Colonic mucosa (tissue), 4 donors: ENCODE data around the gene ADAT1. TPM values are rescaled to one million over a fixed set of nuclear protein-coding genes. Genes with fewer than 3 reads are reported as not detected.

ENCODE experiments used
- DNase-seq: peaks from one replicate; pipeline ENCODE4 v3.0.0-alpha.2; 2020
- H3K27ac ChIP-seq: fragments of 200-600 bp; one replicate; pipeline ENCODE4 v1.8.0; 2021
- H3K27me3 ChIP-seq: fragments of 200-600 bp; one replicate; pipeline ENCODE4 v1.8.0; 2021
- H3K36me3 ChIP-seq: fragments of 200-600 bp; one replicate; pipeline ENCODE4 v1.8.0; 2021
- H3K4me1 ChIP-seq: fragments of 200-600 bp; one replicate; pipeline ENCODE4 v1.8.0; 2021; ENCODE audit warnings: mild to moderate bottlenecking
- H3K4me3 ChIP-seq: fragments of 200-600 bp; one replicate; pipeline ENCODE4 v1.8.0; 2021
- H3K9ac ChIP-seq, 2 donors: one replicate each; pipeline ENCODE4 v1.7.0; 2013; ENCODE audit warnings: control low read depth in 2 of 2, low read depth in 2 of 2, low read length in 2 of 2
- H3K9me3 ChIP-seq: fragments of 200-600 bp; one replicate; pipeline ENCODE4 v1.8.0; 2021
- intact Hi-C: fragments of 100-400 bp; cut with DNase I; formaldehyde crosslinking; loops from one replicate; pipeline ENCODE4 v1.14.1; 2022
- total RNA-seq, 2 donors: library from RNA; stranded (reverse); fragmentation: NEBNext Ultra II Directional in 1 of 2; extraction: Animal tissue kit (Norgen Biotek cat#: 25700) in 1 of 2; gene quantifications; one replicate each; pipeline ENCODE4 v1.2.1, GENCODE V29; 2021
- TF ChIP-seq, protein P1 (sequence below): fragments of 200-600 bp; IDR thresholded peaks from one replicate; pipeline ENCODE4 v1.8.0; 2022; ENCODE audit warnings: antibody characterized with exemption, mild to moderate bottlenecking
- donor health status: healthy.
- donor health status: DM: no; HTN: no; CAD: no.
- donor health status: DM: no; HTN: no; CAD: no.

ADAT1 gene
- total RNA-seq, 2 donors from 2014 or later, result 33.0 to 38.8 TPM

DNA sequence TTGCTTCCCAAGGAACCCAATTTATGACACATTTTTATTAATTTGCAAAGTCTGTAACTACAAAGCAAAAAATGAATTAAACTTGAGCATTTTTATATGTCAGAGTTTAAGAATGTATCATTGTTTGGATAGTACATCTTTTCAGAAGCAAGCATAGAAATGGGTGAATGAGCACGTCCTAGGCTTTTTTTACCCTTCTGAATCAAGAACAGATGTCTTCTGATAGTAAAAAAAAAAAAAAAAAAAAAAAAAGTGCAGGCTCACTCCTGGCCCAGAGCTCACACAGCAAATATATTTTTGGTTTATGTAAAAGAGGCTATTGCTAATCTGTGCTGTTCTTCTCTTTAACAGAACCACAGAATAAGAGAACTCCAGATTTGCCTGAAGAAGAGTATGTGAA, 30.8 kb upstream of the ADAT1 start:
- intact Hi-C loops, result loop anchor here (5.0 kb wide), 1 partner anchor 108 kb away; no protein-coding TSS in a partner anchor
- no peaks in the 10 kb centered on the region for H3K27me3 ChIP-seq
- no peak for DNase-seq
- peaks cover 14% of the 10 kb centered on the region for H3K36me3 ChIP-seq
- no peak overlapping the region for H3K9ac ChIP-seq
- TF ChIP-seq, protein P1, sequence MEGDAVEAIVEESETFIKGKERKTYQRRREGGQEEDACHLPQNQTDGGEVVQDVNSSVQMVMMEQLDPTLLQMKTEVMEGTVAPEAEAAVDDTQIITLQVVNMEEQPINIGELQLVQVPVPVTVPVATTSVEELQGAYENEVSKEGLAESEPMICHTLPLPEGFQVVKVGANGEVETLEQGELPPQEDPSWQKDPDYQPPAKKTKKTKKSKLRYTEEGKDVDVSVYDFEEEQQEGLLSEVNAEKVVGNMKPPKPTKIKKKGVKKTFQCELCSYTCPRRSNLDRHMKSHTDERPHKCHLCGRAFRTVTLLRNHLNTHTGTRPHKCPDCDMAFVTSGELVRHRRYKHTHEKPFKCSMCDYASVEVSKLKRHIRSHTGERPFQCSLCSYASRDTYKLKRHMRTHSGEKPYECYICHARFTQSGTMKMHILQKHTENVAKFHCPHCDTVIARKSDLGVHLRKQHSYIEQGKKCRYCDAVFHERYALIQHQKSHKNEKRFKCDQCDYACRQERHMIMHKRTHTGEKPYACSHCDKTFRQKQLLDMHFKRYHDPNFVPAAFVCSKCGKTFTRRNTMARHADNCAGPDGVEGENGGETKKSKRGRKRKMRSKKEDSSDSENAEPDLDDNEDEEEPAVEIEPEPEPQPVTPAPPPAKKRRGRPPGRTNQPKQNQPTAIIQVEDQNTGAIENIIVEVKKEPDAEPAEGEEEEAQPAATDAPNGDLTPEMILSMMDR, result no peak
- H3K4me3 ChIP-seq, result no peak overlapping the region
- peaks cover 10% of the 10 kb centered on the region for H3K4me1 ChIP-seq
- no peaks in the 10 kb centered on the region for H3K9me3 ChIP-seq
- no peak overlapping the region for H3K27ac ChIP-seq

DNA sequence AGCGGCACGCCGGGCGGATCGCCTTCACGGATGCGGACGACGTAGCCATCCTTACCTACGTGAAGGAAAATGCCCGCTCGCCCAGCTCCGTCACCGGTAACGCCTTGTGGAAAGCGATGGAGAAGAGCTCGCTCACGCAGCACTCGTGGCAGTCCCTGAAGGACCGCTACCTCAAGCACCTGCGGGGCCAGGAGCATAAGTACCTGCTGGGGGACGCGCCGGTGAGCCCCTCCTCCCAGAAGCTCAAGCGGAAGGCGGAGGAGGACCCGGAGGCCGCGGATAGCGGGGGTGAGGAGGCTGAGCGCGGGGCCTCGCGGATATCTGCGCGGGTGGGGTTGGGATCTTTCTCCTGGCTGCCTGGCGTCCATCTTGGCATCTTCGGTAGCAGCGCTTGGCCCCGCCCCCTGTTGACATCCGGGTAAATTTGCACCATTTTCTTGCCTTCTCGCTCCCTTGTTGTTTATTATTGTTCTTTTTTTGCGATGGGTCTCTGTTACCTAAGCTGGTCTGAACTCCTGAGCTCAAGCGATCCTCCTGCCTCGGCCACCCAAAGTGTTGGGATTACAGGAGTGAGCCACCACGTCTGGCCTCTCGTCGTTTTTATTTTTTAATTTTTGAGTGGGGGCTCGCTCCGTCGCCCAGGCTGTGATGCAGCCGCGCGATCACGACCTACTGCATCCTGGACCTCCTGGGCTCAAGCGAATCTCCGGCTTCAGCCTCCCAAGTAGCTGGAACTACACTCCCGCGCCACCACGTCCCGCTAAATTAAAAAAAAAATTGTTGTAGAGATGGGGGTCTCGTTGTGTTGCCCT, 25.4 kb upstream of the ADAT1 start:
- Histone ChIP-seq H3K36me3 (no peaks in the 10 kb centered on the region), H3K27ac (peak overlapping the region; percentile 99), H3K4me1 (peaks cover 18% of the 10 kb centered on the region), H3K4me3 (peak overlapping the region; percentile 94), H3K9ac (peak overlapping the region; percentile 95 to 99), H3K27me3 (no peaks in the 10 kb centered on the region), H3K9me3 (no peaks in the 10 kb centered on the region)
- TF ChIP-seq, protein P1, result no peak
- DNase-seq, result peak; percentile 92
- intact Hi-C loops, result no loop called here

DNA sequence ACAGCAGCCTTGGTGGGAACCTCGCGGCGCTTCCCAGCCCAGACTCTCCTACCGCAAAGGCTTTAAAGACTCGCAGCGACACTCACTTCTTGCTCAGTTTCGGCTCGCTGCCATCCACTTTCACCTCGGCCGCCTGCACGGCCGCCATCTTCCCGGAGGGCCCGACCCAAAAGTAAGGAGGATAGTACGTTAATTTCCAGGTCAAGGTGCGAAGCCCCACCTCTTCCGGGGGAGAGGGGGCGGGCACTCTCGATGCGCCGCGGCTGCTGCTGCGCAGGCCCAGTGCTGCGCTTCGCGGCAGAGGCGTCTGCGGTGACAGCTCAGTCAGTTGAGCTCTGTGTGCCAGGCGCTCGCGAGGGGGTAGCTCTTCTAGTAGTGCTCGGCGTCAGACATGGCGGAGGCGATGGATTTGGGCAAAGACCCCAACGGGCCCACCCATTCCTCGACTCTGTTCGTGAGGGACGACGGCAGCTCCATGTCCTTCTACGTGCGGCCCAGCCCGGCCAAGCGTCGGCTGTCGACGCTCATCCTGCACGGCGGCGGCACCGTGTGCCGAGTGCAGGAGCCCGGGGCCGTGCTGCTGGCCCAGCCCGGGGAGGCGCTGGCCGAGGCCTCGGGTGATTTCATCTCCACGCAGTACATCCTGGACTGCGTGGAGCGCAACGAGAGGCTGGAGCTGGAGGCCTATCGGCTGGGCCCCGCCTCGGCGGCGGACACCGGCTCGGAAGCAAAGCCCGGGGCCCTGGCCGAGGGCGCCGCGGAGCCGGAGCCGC, 24.6 kb upstream of the ADAT1 start, which contains the start of the genes KARS1 and TERF2IP:
Gene KARS1, minus strand, starts transcription at position 174 of the 773 bp plus-strand sequence. Its CDS starts 26 bp downstream, at position 148.
Gene TERF2IP, plus strand, starts transcription at position 282 of the 773 bp plus-strand sequence. Its CDS starts 110 bp downstream, at position 392.
- peaks cover 18% of the 10 kb centered on the region for H3K4me1 ChIP-seq
- intact Hi-C loops, result no loop called here
- no peaks in the 10 kb centered on the region for H3K9me3 ChIP-seq
- no peaks in the 10 kb centered on the region for H3K36me3 ChIP-seq
- peak; percentile 95 for DNase-seq
- no peaks in the 10 kb centered on the region for H3K27me3 ChIP-seq
- H3K9ac ChIP-seq, result peak within 1 kb of the TSS; percentile 95 to 99
- TF ChIP-seq, protein P1, result no peak
- H3K4me3 ChIP-seq, result peak within 1 kb of the TSS; percentile 94
- peak within 1 kb of the TSS; percentile 99 for H3K27ac ChIP-seq

DNA sequence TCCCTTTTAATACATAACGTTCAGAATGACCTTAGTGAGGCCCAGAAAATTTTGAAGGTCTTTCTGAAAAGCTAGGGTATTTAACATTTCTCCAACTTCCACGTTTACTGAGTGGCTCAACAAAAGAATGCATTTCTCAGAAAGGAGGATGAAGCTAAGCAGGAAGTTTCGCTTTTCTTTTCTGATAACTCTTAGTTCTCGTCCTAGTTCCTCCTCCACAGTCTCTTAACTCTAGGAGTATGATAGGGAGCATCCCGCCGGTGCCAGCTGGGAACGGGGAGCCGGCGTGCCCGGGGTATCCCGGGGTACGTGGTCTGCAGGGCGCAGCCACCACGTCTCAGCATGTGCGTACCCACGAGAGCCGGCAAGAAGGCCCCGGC, 24.0 kb upstream of the ADAT1 start:
- H3K9ac ChIP-seq, result peak overlapping the region; percentile 95 to 99
- no peaks in the 10 kb centered on the region for H3K27me3 ChIP-seq
- no peaks in the 10 kb centered on the region for H3K36me3 ChIP-seq
- no peaks in the 10 kb centered on the region for H3K9me3 ChIP-seq
- TF ChIP-seq, protein P1, result no peak
- peak overlapping the region; percentile 94 for H3K4me3 ChIP-seq
- intact Hi-C loops, result no loop called here
- DNase-seq, result no peak
- H3K27ac ChIP-seq, result peak overlapping the region; percentile 99
- peaks cover 18% of the 10 kb centered on the region for H3K4me1 ChIP-seq

DNA sequence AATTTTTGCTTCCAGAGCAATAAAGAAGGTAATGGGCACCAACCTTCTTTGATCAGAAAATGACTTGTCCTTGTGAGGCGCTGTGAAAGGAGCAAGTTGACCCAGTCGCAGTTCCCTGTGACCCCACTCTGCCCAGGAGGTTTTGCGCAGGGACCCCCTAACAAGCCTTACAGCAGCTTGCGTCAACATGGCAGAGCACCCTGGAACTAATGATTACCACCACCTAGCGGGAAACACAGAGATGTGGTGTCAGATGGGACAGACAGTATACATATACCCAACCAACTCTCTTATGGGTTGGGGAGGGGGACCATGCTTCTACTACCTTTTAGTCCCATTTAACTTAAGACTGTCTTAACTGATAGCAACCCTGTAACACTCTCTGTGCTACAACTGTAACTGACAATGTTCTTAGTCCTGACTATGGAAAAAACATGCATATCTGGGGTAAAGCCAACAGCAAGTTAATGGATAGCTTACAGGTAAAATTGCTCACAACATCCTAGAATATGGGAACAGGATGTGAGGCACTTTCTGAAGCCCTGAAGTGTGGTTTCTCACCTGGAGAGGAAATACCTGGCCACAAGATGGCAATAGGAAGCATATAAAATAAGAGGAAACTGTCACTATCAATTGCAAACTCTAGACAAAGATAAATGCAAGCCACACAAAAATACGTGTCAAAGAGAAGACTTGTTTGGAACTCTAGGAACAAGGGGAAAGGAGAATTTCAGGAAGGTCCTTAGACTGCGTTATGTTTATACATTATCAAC, 21.3 kb upstream of the ADAT1 start:
- Histone ChIP-seq H3K4me1 (peaks cover 9% of the 10 kb centered on the region), H3K9me3 (no peaks in the 10 kb centered on the region), H3K27me3 (no peaks in the 10 kb centered on the region), H3K4me3 (no peak overlapping the region), H3K27ac (no peak overlapping the region), H3K9ac (no peak overlapping the region), H3K36me3 (no peaks in the 10 kb centered on the region)
- intact Hi-C loops, result no loop called here
- no peak for DNase-seq
- TF ChIP-seq, protein P1, result peak; percentile 12
